ENCODE measurements around the gene F3.

The F3 gene

GRCh38 chr1:94531664-94532063, 9.9 kb downstream of the F3 start:
- no peak overlapping the region for H3K4me2 ChIP-seq (ENCODE audit: low read length)
- peaks cover 3% of the 10 kb centered on the region for H3K27me3 ChIP-seq (ENCODE audit: control insufficient read depth, low read length)
- H3K9me3 ChIP-seq (ENCODE audit: control insufficient read depth, insufficient read depth, low read length) = no peaks in the 10 kb centered on the region
- H3K27ac ChIP-seq (ENCODE audit: low read depth, low read length) = no peak overlapping the region
- no peaks in the 10 kb centered on the region for H3F3A ChIP-seq (ENCODE audit: control insufficient read depth, insufficient read depth)
- no peaks in the 10 kb centered on the region for H3K4me1 ChIP-seq (ENCODE audit: control insufficient read depth, low read length)
- H3K9me2 ChIP-seq (replicated peaks; ENCODE audit: control insufficient read depth, low read length) = no peaks in the 10 kb centered on the region
- no peak for TF ChIP-seq CTCF (IDR thresholded peaks at IDR 0.05; ENCODE audit: low read depth, low read length, poor library complexity, severe bottlenecking)
- TF ChIP-seq EZH2phosphoT487 (IDR thresholded peaks at IDR 0.05; ENCODE audit: borderline replicate concordance, low read length) = no peak
- H3K36me3 ChIP-seq (ENCODE audit: control insufficient read depth, low read length) = no peaks in the 10 kb centered on the region
- H3K4me3 ChIP-seq (ENCODE audit: low read length) = no peak overlapping the region
- H3K79me2 ChIP-seq (ENCODE audit: control insufficient read depth, low read length) = no peaks in the 10 kb centered on the region
- H4K20me1 ChIP-seq (ENCODE audit: control insufficient read depth, insufficient read depth, low read depth, low read length) = no peaks in the 10 kb centered on the region

- Histone ChIP-seq H3F3A (ENCODE audit: control insufficient read depth, insufficient read depth) (no peaks in the 10 kb centered on the region), H3K9me3 (ENCODE audit: control insufficient read depth, insufficient read depth, low read length) (no peaks in the 10 kb centered on the region), H3K79me2 (ENCODE audit: control insufficient read depth, low read length) (no peaks in the 10 kb centered on the region)
Measured at GRCh38 chr1:94530373-94530878, 11.1 kb downstream of the F3 start.

GRCh38 chr1:94529416-94529815, 12.1 kb downstream of the F3 start:
- Histone ChIP-seq H3K79me2 (ENCODE audit: control insufficient read depth, low read length) (no peaks in the 10 kb centered on the region), H3K27ac (ENCODE audit: low read depth, low read length) (no peak overlapping the region), H3K9me3 (ENCODE audit: control insufficient read depth, insufficient read depth, low read length) (no peaks in the 10 kb centered on the region), H3K9me2 (replicated peaks; ENCODE audit: control insufficient read depth, low read length) (no peaks in the 10 kb centered on the region), H3K36me3 (ENCODE audit: control insufficient read depth, low read length) (no peaks in the 10 kb centered on the region), H3K4me2 (ENCODE audit: low read length) (no peak overlapping the region), H3K4me1 (ENCODE audit: control insufficient read depth, low read length) (no peaks in the 10 kb centered on the region), H3F3A (ENCODE audit: control insufficient read depth, insufficient read depth) (no peaks in the 10 kb centered on the region), H4K20me1 (ENCODE audit: control insufficient read depth, insufficient read depth, low read depth, low read length) (no peaks in the 10 kb centered on the region), H3K27me3 (ENCODE audit: control insufficient read depth, low read length) (peaks cover 3% of the 10 kb centered on the region), H3K4me3 (ENCODE audit: low read length) (no peak overlapping the region)
- no peak for TF ChIP-seq CTCF (IDR thresholded peaks at IDR 0.05; ENCODE audit: low read depth, low read length, poor library complexity, severe bottlenecking)
- no peak for TF ChIP-seq EZH2phosphoT487 (IDR thresholded peaks at IDR 0.05; ENCODE audit: borderline replicate concordance, low read length)

More at GRCh38 chr1:94530373-94530878, 11.1 kb downstream of the F3 start:
- H3K4me2 ChIP-seq (ENCODE audit: low read length) = no peak overlapping the region
- peaks cover 3% of the 10 kb centered on the region for H3K27me3 ChIP-seq (ENCODE audit: control insufficient read depth, low read length)
- H3K36me3 ChIP-seq (ENCODE audit: control insufficient read depth, low read length) = no peaks in the 10 kb centered on the region
- H3K4me3 ChIP-seq (ENCODE audit: low read length) = no peak overlapping the region
- TF ChIP-seq EZH2phosphoT487 (IDR thresholded peaks at IDR 0.05; ENCODE audit: borderline replicate concordance, low read length) (no peak), CTCF (IDR thresholded peaks at IDR 0.05; ENCODE audit: low read depth, low read length, poor library complexity, severe bottlenecking) (no peak)
- H3K4me1 ChIP-seq (ENCODE audit: control insufficient read depth, low read length) = no peaks in the 10 kb centered on the region
- H3K9me2 ChIP-seq (replicated peaks; ENCODE audit: control insufficient read depth, low read length) = no peaks in the 10 kb centered on the region
- no peaks in the 10 kb centered on the region for H4K20me1 ChIP-seq (ENCODE audit: control insufficient read depth, insufficient read depth, low read depth, low read length)
- H3K27ac ChIP-seq (ENCODE audit: low read depth, low read length) = no peak overlapping the region

Data from DOHH2 (cell line).